ENCODE measurements around the gene ABCC4. TPM values are rescaled to one million over a fixed set of nuclear protein-coding genes. Genes with fewer than 3 reads are reported as not detected.
A peak's percentile ranks its signal among the peaks of the same experiment; 100 is the strongest.

ABCC4 gene
- total and polyA plus RNA-seq, 2 of the 13 experiments (the other 11 are each of a cell fraction or from before 2014, with no cell fraction given) = 4.2 to 11.3 TPM

- BruUV-seq (replicated peaks) = no TSS peak
- Histone ChIP-seq H3K27ac (ENCODE audit: extremely low read length, insufficient read depth, low read length) (peak overlapping the region; percentile 17), H2AFZ (ENCODE audit: low read length) (no peak overlapping the region), H4K20me1 (ENCODE audit: insufficient read depth, low read length) (no peaks in the 10 kb centered on the region), H3K9ac (ENCODE audit: insufficient read depth, low read depth, low read length) (no peak overlapping the region), H3K4me3 (replicated peaks in 1 of 3; ENCODE audit: insufficient read depth in 1 of 3, low read depth in 2 of 3, low read length in 3 of 3) (no peak overlapping the region), H3K27me3 (ENCODE audit: control insufficient read depth in 1 of 2, insufficient read depth in 2 of 2, low read length in 2 of 2) (no peaks in the 10 kb centered on the region), H3K4me2 (ENCODE audit: low read depth, low read length) (no peak overlapping the region), H3K79me2 (ENCODE audit: insufficient read depth, low read length) (no peaks in the 10 kb centered on the region), H3K36me3 (replicated peaks in 1 of 2; ENCODE audit: control insufficient read depth in 1 of 2, insufficient read depth in 2 of 2, low read length in 2 of 2) (no peaks in the 10 kb centered on the region; a peak in 1 of 5 replicates), H3K9me3 (ENCODE audit: low read length) (no peaks in the 10 kb centered on the region), H3K4me1 (ENCODE audit: insufficient read depth, low read length) (peaks cover 49% of the 10 kb centered on the region)
- in situ Hi-C loops (cut with HindIII; ENCODE audit: extremely low pct_ligation_motif_present, low pct_unique_long_range_greater_than_20kb) = no loop called here
- POLR2A ChIA-PET = no interaction called here
- FAIRE-seq = no peak
- intact Hi-C loops (cut with micrococcal nuclease; ENCODE audit: unreplicated experiment) = loop anchor here (5.0 kb wide), 1 partner anchor 41 kb away; no protein-coding TSS in a partner anchor
- no peak for TF ChIP-seq ATF5 (CRISPR knock-in tag; IDR thresholded peaks at IDR 0.05; ENCODE audit: low read depth)
- TF ChIP-seq TBX2 (CRISPR knock-in tag; IDR thresholded peaks at IDR 0.05; ENCODE audit: borderline replicate concordance) = no peak
- no peak for TF ChIP-seq ZNF331 (CRISPR knock-in tag; IDR thresholded peaks at IDR 0.05)
- no peak for TF ChIP-seq ZNF790 (CRISPR knock-in tag; IDR thresholded peaks at IDR 0.05; ENCODE audit: borderline replicate concordance)
- TF ChIP-seq ZNF569 (CRISPR knock-in tag; IDR thresholded peaks at IDR 0.05; ENCODE audit: borderline replicate concordance) = no peak
- TF ChIP-seq ZNF546 (CRISPR knock-in tag; conservative IDR thresholded peaks at IDR 0.05) = no peak
- no peak for TF ChIP-seq HNRNPH1 (optimal IDR thresholded peaks at IDR 0.05; ENCODE audit: low read depth, low read length)
- no peak for TF ChIP-seq U2AF1 (optimal IDR thresholded peaks at IDR 0.05; ENCODE audit: low read depth, low read length)
- TF ChIP-seq BATF2 (CRISPR knock-in tag; IDR thresholded peaks at IDR 0.05) = no peak
- TF ChIP-seq ZNF512 (CRISPR knock-in tag; IDR thresholded peaks at IDR 0.05) = no peak
- no peak for TF ChIP-seq MXD4 (CRISPR knock-in tag; IDR thresholded peaks at IDR 0.05)
- no peak for TF ChIP-seq ZNF282 (IDR thresholded peaks at IDR 0.05; ENCODE audit: partially characterized antibody)
- TF ChIP-seq ZNF800 (CRISPR knock-in tag; IDR thresholded peaks at IDR 0.05) = no peak
- TF ChIP-seq SNAPC2 (CRISPR knock-in tag; IDR thresholded peaks at IDR 0.05) = no peak
- no peak for TF ChIP-seq KLF15 (CRISPR knock-in tag; IDR thresholded peaks at IDR 0.05; ENCODE audit: borderline replicate concordance)
- no peak for TF ChIP-seq ZNF292 (CRISPR knock-in tag; IDR thresholded peaks at IDR 0.05; ENCODE audit: borderline replicate concordance, low read depth)
- no peak for TF ChIP-seq TCF7L2 (IDR thresholded peaks at IDR 0.05; ENCODE audit: low read depth, low read length)
- TF ChIP-seq MBD4 (IDR thresholded peaks at IDR 0.05; ENCODE audit: borderline replicate concordance, low read length) = no peak
- no peak for TF ChIP-seq ZNF343 (CRISPR knock-in tag; IDR thresholded peaks at IDR 0.05)
- no peak for TF ChIP-seq ELK4 (CRISPR knock-in tag; IDR thresholded peaks at IDR 0.05; ENCODE audit: borderline replicate concordance)
- CTCF ChIA-PET (ENCODE audit: low intra/inter-chr PET ratio, low total read pairs) = no interaction called here
- WGBS (ENCODE audit: low lambda C conversion rate) = 100% methylated on average over 1 of the region's 1 CpG
- no peak for DNase-seq (ENCODE audit: low spot score)
- ATAC-seq = no peak
Observed at GRCh38 chr13:95121516-95121915, 179.7 kb downstream of the ABCC4 start.

All from HepG2 (cell line).